Naive thymus-derived CD4-positive, alpha-beta T cell (primary cell): ENCODE measurements around the gene ACTR3C. TPM values are rescaled to one million over a fixed set of nuclear protein-coding genes. Genes with fewer than 3 reads are reported as not detected.
A peak's percentile ranks its signal among the peaks of the same experiment; 100 is the strongest.
"Not testable (repeated sequence)": the region's sequence is repeated elsewhere in the genome, so short reads cannot be mapped to it uniquely, and the experiment has no call there.

Source experiments
- ATAC-seq: fragments of 150-1000 bp; cut with Tn5 transposase; 2 replicates; pipeline ENCODE4 v1.10.0; 2021; ENCODE audit warnings: mild to moderate bottlenecking, moderate library complexity
- CTCF ChIA-PET: fragments of 350-600 bp; sonication (Branson Sonifier 250); formaldehyde crosslinking; loops from one replicate; lab custom pipeline; 2021; ENCODE audit warnings: antibody characterized with exemption; lab: Charles Lee
- POLR2A ChIA-PET: fragments of 350-600 bp; sonication (Branson Sonifier 250); formaldehyde crosslinking; loops from one replicate; lab custom pipeline; 2021; ENCODE audit warnings: antibody characterized with exemption, inconsistent platforms; lab: Charles Lee
- DNase-seq, 9 donors: peaks; one replicate each; pipeline versions ENCODE4 v3.0.0 to v3.0.0-alpha.2; 2020 to 2022; ENCODE audit warnings: mixed read lengths in 1 of 9
- H3K27ac ChIP-seq: one replicate; pipeline ENCODE4 v1.7.0; 2013; ENCODE audit warnings: mild to moderate bottlenecking, low read depth, low read length, moderate library complexity
- H3K27me3 ChIP-seq, 2 donors: one replicate each; pipeline ENCODE4 v1.7.0; 2013; ENCODE audit warnings: low read length in 2 of 2, mild to moderate bottlenecking in 2 of 2, moderate library complexity in 2 of 2; ENCODE audit not compliant: control insufficient read depth in 2 of 2, insufficient read depth in 2 of 2
- H3K36me3 ChIP-seq, 3 experiments: 1 replicate in 2 of 3; 2 replicates in 1 of 3; pipeline ENCODE4 v1.7.0; 2013; ENCODE audit warnings: low read length in 3 of 3, mild to moderate bottlenecking in 3 of 3, moderate library complexity in 1 of 3; ENCODE audit not compliant: insufficient read depth in 3 of 3, control insufficient read depth in 2 of 3
- H3K4me1 ChIP-seq, 2 donors: one replicate each; pipeline ENCODE4 v1.7.0; 2013; ENCODE audit warnings: low read length in 2 of 2, mild to moderate bottlenecking in 2 of 2, moderate library complexity in 1 of 2; ENCODE audit not compliant: control insufficient read depth in 2 of 2, insufficient read depth in 2 of 2
- H3K4me3 ChIP-seq: 2 replicates; pipeline ENCODE4 v1.7.0; 2013; ENCODE audit warnings: mild to moderate bottlenecking, low read length
- H3K9me3 ChIP-seq, 3 experiments: 1 replicate in 2 of 3; 2 replicates in 1 of 3; pipeline ENCODE4 v1.7.0; 2013; ENCODE audit warnings: low read length in 3 of 3; ENCODE audit not compliant: control insufficient read depth in 2 of 3
- H3K27ac Mint-ChIP-seq, 9 donors: one replicate each; pipeline ENCODE4 v1.8.0; 2020 to 2022; ENCODE audit warnings: mixed read lengths in 9 of 9, mild to moderate bottlenecking in 8 of 9, moderate library complexity in 5 of 9, inconsistent platforms in 2 of 9
- H3K27me3 Mint-ChIP-seq, 5 donors: one replicate each; pipeline ENCODE4 v1.8.0; 2021 to 2022; ENCODE audit warnings: mixed read lengths in 5 of 5, mild to moderate bottlenecking in 1 of 5
- H3K36me3 Mint-ChIP-seq, 5 donors: one replicate each; pipeline ENCODE4 v1.8.0; 2020 to 2022; ENCODE audit warnings: mixed read lengths in 5 of 5, mild to moderate bottlenecking in 3 of 5, inconsistent platforms in 1 of 5
- H3K4me1 Mint-ChIP-seq, 7 donors: one replicate each; pipeline ENCODE4 v1.8.0; 2020 to 2022; ENCODE audit warnings: mixed read lengths in 7 of 7, mild to moderate bottlenecking in 3 of 7, inconsistent platforms in 1 of 7
- H3K4me3 Mint-ChIP-seq, 10 donors: one replicate each; pipeline ENCODE4 v1.8.0; 2020 to 2022; ENCODE audit warnings: mild to moderate bottlenecking in 10 of 10, mixed read lengths in 10 of 10, moderate library complexity in 6 of 10, inconsistent platforms in 2 of 10
- H3K9me3 Mint-ChIP-seq, 11 donors: one replicate each; pipeline ENCODE4 v1.8.0; 2020 to 2022; ENCODE audit warnings: mixed read lengths in 11 of 11, mild to moderate bottlenecking in 4 of 11, inconsistent platforms in 1 of 11, moderate library complexity in 1 of 11
- intact Hi-C, 2 donors: fragments of 100-400 bp; cut with micrococcal nuclease; formaldehyde crosslinking; loops; one replicate each; pipeline ENCODE4 v1.15.1; 2023
- polyA plus RNA-seq, 2 donors: library from polyadenylated mRNA; unstranded; fragments of 300-500 nt; fragmentation: Illumina TruSeq; gene quantifications; one replicate each; pipeline ENCODE4 v1.2.3, GENCODE V29; 2021
- total RNA-seq, 6 experiments: library from RNA in 5 of 6; stranded (reverse) in 5 of 6; gene quantifications; 1 replicate in 5 of 6; 2 replicates in 1 of 6; pipeline ENCODE4 v1.2.3 and lab custom pipeline; 2021 to 2026

ACTR3C gene
- total and polyA plus RNA-seq, 7 experiments from 2014 or later: 4.8 to 13.2 (median 8.5) TPM

DNA sequence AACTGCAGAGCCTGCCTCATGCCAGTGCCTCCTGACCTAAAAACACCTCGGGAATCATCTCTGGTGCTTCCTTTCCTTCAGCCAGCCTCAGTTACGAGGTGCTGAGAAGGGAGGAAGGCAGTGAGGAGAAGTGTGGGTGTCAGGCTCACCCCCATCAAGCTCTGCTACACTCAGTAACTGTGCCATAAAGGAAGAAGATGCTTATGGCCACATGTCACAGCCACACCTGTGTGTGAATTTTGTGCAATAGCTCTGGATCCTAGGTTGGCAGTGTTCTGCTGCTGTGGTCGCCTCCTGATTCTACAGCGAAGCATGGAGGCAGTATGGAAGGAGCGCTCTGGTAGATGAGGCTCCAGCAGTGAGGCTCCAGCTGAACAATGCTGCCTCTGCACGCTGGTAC is 34.5 kb downstream of the ACTR3C start:
- not testable (repeated sequence) for H3K4me3 ChIP-seq

DNA sequence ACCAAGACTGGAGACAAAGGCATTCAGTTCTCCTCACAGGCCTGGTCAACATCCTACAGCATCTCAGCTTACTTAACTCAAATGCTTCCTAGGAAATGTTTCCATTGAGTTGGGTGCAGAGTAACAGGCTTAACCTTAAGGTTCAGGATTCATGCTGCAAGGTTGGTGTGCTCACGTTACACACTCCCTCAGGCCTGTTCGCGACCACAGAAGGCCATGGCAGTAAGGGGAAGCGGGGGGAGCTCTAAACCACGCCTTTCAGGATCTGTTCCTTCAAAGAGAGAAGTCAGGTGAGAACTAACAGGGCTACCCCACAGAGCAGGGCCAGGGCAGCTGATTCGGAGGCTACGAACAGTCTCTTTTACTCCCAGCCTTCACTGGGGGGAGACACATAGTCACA is 35.5 kb downstream of the ACTR3C start:
- H3K36me3 ChIP-seq, H3K9me3 Mint-ChIP-seq, H3K27ac ChIP-seq, H3K27ac Mint-ChIP-seq, CTCF ChIA-PET, H3K27me3 ChIP-seq, DNase-seq, H3K4me1 Mint-ChIP-seq, ATAC-seq, H3K9me3 ChIP-seq, H3K4me3 ChIP-seq, H3K4me3 Mint-ChIP-seq, H3K4me1 ChIP-seq, H3K27me3 Mint-ChIP-seq, H3K36me3 Mint-ChIP-seq, POLR2A ChIA-PET: not testable (repeated sequence)
- intact Hi-C loops: loop anchor here (2.0 to 10.0 kb wide), 5 partner anchors 133 to 823 kb away; partner anchors contain the start of gene GIMAP4 (in 1 of the 2)

More for the DNA sequence above, 34.5 kb downstream of the ACTR3C start:
- ATAC-seq, DNase-seq, H3K27me3 ChIP-seq, H3K9me3 Mint-ChIP-seq, H3K36me3 Mint-ChIP-seq, H3K27me3 Mint-ChIP-seq, H3K4me3 Mint-ChIP-seq, H3K9me3 ChIP-seq, H3K36me3 ChIP-seq, H3K27ac Mint-ChIP-seq, POLR2A ChIA-PET, H3K4me1 Mint-ChIP-seq, H3K27ac ChIP-seq, H3K4me1 ChIP-seq: not testable (repeated sequence)
- intact Hi-C loops: loop anchor here in 1 of 2 donors (10.0 kb wide), 1 partner anchor 276 kb away; the partner anchor contains the start of gene GIMAP4
- CTCF ChIA-PET: interaction anchor here (0.6 kb wide), 1 partner anchor 589 kb away, joined by 4 read pairs; no protein-coding TSS in a partner anchor

DNA sequence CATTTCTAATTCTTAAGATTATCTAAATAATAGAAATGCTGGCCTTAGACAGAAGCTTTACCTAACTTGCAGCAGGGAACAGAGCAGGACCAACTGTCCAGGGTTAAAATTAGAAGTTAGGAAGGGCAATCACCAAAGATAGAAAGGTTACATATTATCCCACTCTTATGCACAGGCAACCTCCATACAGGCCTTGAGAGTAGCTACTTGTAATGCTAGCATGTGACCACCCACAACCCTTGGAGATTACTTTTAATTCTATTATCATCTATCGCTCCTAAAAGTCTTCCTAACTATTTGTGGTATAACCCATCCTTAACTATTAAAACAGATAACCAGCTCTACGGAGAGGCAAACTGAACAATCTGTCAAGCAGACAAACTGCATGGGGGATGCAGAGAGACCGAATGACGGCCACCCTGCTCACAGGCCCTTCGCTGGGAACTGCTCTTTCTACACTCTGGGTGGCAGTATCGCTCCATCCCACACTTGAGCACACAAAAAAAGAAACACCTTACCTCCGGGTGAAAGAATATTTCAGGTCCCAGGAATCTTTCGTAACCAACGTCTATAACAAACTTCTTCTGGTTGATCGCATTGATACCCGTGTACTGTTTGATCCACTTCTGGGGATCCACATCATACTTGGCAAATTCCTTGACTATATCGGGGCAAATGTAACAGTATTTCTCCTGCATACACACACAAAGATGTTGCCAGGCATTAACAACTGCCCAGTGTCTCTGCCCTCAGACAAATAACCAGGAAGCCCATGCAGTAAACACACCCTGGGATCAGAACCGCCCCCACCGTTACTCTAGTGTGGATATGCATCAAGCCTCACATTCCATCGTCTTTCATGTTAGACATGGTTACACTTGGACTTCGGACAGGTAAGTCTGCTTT is 37.2 kb downstream of the ACTR3C start:
- H3K4me1 ChIP-seq, POLR2A ChIA-PET, H3K4me1 Mint-ChIP-seq, H3K27ac Mint-ChIP-seq, H3K9me3 ChIP-seq, H3K27me3 Mint-ChIP-seq, H3K27ac ChIP-seq, H3K4me3 ChIP-seq, H3K36me3 Mint-ChIP-seq, H3K27me3 ChIP-seq, H3K4me3 Mint-ChIP-seq, H3K9me3 Mint-ChIP-seq, H3K36me3 ChIP-seq: not testable (repeated sequence)
- peak in 8 of 9 donors; percentile 24 to 65 (median 44) for DNase-seq
- peak; percentile 89 for ATAC-seq
- CTCF ChIA-PET: interaction anchor here (0.8 to 1.2 kb wide), 2 partner anchors 121 to 501 kb away, joined by 3 read pairs; no protein-coding TSS in a partner anchor
- intact Hi-C loops: loop anchor here (2.0 to 10.0 kb wide), 5 partner anchors 135 to 825 kb away; partner anchors contain the start of gene GIMAP4 (in 1 of the 2)

DNA sequence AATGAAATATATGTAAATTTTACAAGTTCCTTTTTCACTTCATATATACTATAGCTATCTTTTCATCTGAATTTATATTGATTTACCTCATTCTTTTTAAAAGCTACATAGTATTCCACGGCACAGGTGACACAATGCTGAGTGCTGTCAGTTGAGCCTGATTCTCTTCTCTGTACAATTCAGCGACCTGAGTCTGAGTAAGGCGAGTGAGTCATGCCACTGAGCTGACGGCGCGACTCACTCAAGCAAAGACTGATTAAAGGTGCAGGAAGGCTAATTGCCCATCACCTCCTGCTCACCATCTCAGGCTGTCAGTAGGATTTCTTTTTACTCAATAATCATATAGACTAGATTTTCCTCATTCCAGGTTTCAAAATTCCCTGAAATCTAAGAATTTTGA is 39.7 kb downstream of the ACTR3C start:
- H3K4me3 ChIP-seq, H3K9me3 ChIP-seq, ATAC-seq, H3K27me3 Mint-ChIP-seq, H3K36me3 Mint-ChIP-seq, H3K4me3 Mint-ChIP-seq, DNase-seq, CTCF ChIA-PET, H3K9me3 Mint-ChIP-seq, H3K27me3 ChIP-seq, H3K36me3 ChIP-seq, H3K4me1 Mint-ChIP-seq, H3K27ac ChIP-seq, POLR2A ChIA-PET, H3K27ac Mint-ChIP-seq, H3K4me1 ChIP-seq: not testable (repeated sequence)
- intact Hi-C loops: loop anchor here in 1 of 2 donors (10.0 kb wide), 1 partner anchor 281 kb away; the partner anchor contains the start of gene GIMAP4

DNA sequence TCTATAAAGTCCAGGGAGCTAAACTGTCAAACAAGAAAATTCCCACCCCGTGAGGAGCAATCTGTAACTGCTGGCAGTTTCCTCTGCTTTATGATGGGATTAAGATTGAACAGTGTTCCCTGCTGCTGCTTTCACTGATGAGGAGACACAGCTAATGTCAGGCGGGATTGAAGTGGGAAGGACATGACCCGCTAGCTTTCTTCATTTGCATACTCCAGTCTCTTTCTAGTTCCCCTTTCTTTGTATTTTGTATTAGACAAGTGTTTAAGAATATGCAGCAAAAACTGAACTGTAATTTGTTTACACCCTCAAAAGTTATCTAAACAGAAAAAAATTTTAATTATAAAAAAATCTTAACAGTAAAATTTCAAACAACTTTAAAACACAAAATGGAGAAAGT is 40.2 kb downstream of the ACTR3C start:
- H3K27me3 ChIP-seq, H3K27me3 Mint-ChIP-seq, H3K4me1 Mint-ChIP-seq, H3K9me3 ChIP-seq, CTCF ChIA-PET, H3K4me1 ChIP-seq, H3K36me3 Mint-ChIP-seq, H3K4me3 ChIP-seq, DNase-seq, POLR2A ChIA-PET, ATAC-seq, H3K36me3 ChIP-seq, H3K9me3 Mint-ChIP-seq, H3K4me3 Mint-ChIP-seq, H3K27ac Mint-ChIP-seq, H3K27ac ChIP-seq: not testable (repeated sequence)
- intact Hi-C loops: loop anchor here in 1 of 2 donors (10.0 kb wide), 1 partner anchor 282 kb away; the partner anchor contains the start of gene GIMAP4

DNA sequence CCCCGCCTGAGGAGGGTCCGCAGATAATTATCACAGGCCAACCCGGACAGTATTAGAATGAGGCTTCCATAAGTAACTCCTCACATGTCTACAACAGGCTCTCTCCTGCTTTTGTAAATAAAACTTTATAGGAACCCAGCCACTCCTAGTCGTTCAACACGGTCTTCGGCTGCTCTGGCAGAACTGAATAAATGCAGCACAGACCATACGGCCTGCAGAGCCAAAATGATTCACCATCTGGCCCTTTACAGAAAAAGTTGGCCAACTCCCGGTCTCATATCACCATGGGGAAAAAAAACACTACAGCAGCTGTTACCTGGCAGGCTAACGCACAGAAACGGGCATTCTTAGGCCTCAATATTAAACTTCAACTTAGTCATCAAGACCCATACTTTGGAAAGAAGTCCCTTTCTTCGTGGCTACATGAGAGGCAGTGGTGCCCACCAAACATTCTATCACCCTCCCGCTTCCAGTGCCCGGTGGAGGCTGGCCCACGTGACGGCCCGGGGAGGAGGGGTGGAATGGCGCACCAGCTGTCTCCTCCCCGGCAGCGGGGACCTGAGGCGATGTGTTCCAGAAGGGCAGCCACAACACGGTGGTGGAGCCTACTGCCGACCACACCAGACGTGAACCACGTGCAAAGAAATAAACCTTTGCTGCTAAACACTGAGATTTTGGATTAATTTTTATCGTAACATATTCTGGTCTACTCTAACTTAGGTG is 41.5 kb downstream of the ACTR3C start:
- POLR2A ChIA-PET, H3K4me3 Mint-ChIP-seq, H3K36me3 ChIP-seq, H3K27me3 Mint-ChIP-seq, H3K27me3 ChIP-seq, H3K9me3 ChIP-seq, H3K27ac ChIP-seq, H3K27ac Mint-ChIP-seq, DNase-seq, H3K4me1 ChIP-seq, CTCF ChIA-PET, H3K4me3 ChIP-seq, H3K36me3 Mint-ChIP-seq, H3K4me1 Mint-ChIP-seq, H3K9me3 Mint-ChIP-seq: not testable (repeated sequence)
- ATAC-seq: peak; percentile 14
- intact Hi-C loops: loop anchor here in 1 of 2 donors (10.0 kb wide), 1 partner anchor 283 kb away; the partner anchor contains the start of gene GIMAP4
